Neural progenitor cell (in vitro differentiated cells): ENCODE results near the gene ENOPH1. TPM values are rescaled to one million over a fixed set of nuclear protein-coding genes. Genes with fewer than 3 reads are reported as not detected.
A peak's percentile ranks its signal among the peaks of the same experiment; 100 is the strongest.

Source experiments
- DNase-seq: peaks from one replicate; pipeline ENCODE4 v3.0.0-alpha.2; 2016; ENCODE audit warnings: low spot score
- H2AFZ ChIP-seq: fragments of 200-600 bp; sonication (generic); replicated peaks from 2 replicates; pipeline ENCODE4 v1.6.1; 2016; ENCODE audit warnings: antibody characterized with exemption
- H3F3A ChIP-seq: fragments of 200-600 bp; sonication (generic); 2 replicates; pipeline ENCODE4 v1.6.1; 2016; ENCODE audit warnings: antibody characterized with exemption, low read depth
- H3K27ac ChIP-seq: fragments of 200-600 bp; sonication (generic); 2 replicates; pipeline ENCODE4 v1.5.1; 2016; ENCODE audit warnings: mild to moderate bottlenecking
- H3K27me3 ChIP-seq: fragments of 200-600 bp; sonication (generic); 2 replicates; pipeline ENCODE4 v1.6.1; 2016; ENCODE audit warnings: mild to moderate bottlenecking, moderate library complexity
- H3K36me3 ChIP-seq: fragments of 200-600 bp; sonication (generic); 2 replicates; pipeline ENCODE4 v1.5.1; 2016
- H3K4me1 ChIP-seq: fragments of 200-600 bp; sonication (generic); 2 replicates; pipeline ENCODE4 v1.6.1; 2016; ENCODE audit warnings: mixed run types
- H3K4me2 ChIP-seq: fragments of 200-600 bp; sonication (generic); 2 replicates; pipeline ENCODE4 v1.6.1; 2016
- H3K4me3 ChIP-seq: fragments of 200-600 bp; sonication (generic); 2 replicates; pipeline ENCODE4 v1.5.1; 2016
- H3K79me2 ChIP-seq: fragments of 200-600 bp; sonication (generic); 2 replicates; pipeline ENCODE4 v1.6.1; 2016; ENCODE audit warnings: low read depth
- H3K9ac ChIP-seq: fragments of 200-600 bp; sonication (generic); 2 replicates; pipeline ENCODE4 v1.6.1; 2016
- H3K9me3 ChIP-seq: fragments of 200-600 bp; sonication (generic); 2 replicates; pipeline ENCODE4 v1.5.1; 2016; ENCODE audit warnings: low read depth
- H4K20me1 ChIP-seq: fragments of 200-600 bp; sonication (generic); 2 replicates; pipeline ENCODE4 v1.6.1; 2016; ENCODE audit warnings: low read depth
- H3K27ac Mint-ChIP-seq: 3 replicates; pipeline ENCODE4 v1.8.0; 2021; ENCODE audit warnings: mixed read lengths
- H3K27me3 Mint-ChIP-seq: 2 replicates; pipeline ENCODE4 v1.8.0; 2022; ENCODE audit warnings: low read depth, mild to moderate bottlenecking, inconsistent platforms, moderate library complexity, mixed read lengths; ENCODE audit not compliant: insufficient read depth
- H3K36me3 Mint-ChIP-seq: 3 replicates; pipeline ENCODE4 v1.8.0; 2021; ENCODE audit warnings: mixed read lengths
- H3K4me1 Mint-ChIP-seq: 3 replicates; pipeline ENCODE4 v1.8.0; 2021; ENCODE audit warnings: mixed read lengths
- H3K4me3 Mint-ChIP-seq: 3 replicates; pipeline ENCODE4 v1.8.0; 2021; ENCODE audit warnings: mild to moderate bottlenecking, moderate library complexity, mixed read lengths
- H3K9me3 Mint-ChIP-seq: 3 replicates; pipeline ENCODE4 v1.8.0; 2020; ENCODE audit warnings: mixed read lengths
- EZH2 ChIP-seq: fragments of 200-600 bp; sonication (generic); IDR thresholded peaks from 2 replicates; pipeline ENCODE4 v1.6.1; 2017; ENCODE audit warnings: antibody characterized with exemption, mild to moderate bottlenecking, moderate library complexity
- EZH2phosphoT487 ChIP-seq: fragments of 200-600 bp; sonication (generic); IDR thresholded peaks from 2 replicates; pipeline ENCODE4 v1.6.1; 2017; ENCODE audit warnings: antibody characterized with exemption
- total RNA-seq: library from RNA; depleted of rRNA; stranded (reverse); fragments of >200 nt; gene quantifications from 2 replicates; pipeline ENCODE4 v1.2.3, GENCODE V29; 2015; ENCODE audit warnings: low replicate concordance
- TF ChIP-seq, protein P1 (sequence below): fragments of 200-600 bp; sonication (generic); IDR thresholded peaks from 2 replicates; pipeline ENCODE4 v1.5.1; 2017; ENCODE audit warnings: antibody characterized with exemption, mild to moderate bottlenecking

Gene ENOPH1
- total RNA-seq, 1 donor from 2014 or later, result 64.4 TPM

DNA sequence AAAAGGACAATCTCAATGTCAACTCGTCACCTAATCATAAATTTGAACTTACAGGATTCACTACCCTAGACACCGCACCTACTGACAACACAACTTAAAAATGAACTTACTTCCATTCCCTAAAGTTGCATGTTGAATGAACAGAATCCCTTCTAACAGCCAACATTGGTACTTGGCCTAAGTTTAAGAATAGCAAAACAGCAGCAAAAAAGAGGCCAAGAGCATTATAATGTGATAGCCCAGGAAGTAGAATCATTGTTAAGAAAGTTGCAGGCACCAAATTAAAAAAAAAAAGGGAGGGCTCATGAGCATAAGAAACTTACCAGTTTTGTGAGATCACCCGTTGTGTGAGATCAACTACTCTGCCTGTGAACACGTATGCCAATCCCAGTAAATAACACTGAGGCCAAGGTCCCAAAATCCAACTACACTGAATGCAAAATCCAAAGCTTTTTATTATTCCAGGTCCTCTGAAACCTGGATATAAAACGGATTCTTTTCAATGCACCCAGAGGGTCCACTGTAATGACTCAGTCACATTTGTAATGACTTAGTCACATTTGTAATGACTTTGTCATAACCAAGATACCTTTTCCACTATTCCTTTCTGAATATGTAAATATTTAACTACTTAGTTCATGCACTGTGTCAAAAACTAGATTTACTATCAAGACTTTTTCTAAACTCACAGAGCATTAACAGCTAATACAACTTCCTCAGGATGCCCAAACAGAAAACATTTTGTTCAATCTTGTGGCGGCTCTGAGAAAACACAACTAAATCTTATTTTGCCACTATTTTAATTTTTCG, 6.9 kb upstream of the ENOPH1 start:
- Mint-ChIP-seq H3K9me3 (peaks cover 4% of the 10 kb centered on the region), H3K27me3 (peaks cover 5% of the 10 kb centered on the region), H3K4me3 (no peak overlapping the region), H3K36me3 (peaks cover 56% of the 10 kb centered on the region), H3K4me1 (peaks cover 31% of the 10 kb centered on the region), H3K27ac (no peak overlapping the region)
- TF ChIP-seq EZH2, result no peak
- TF ChIP-seq, protein P1, sequence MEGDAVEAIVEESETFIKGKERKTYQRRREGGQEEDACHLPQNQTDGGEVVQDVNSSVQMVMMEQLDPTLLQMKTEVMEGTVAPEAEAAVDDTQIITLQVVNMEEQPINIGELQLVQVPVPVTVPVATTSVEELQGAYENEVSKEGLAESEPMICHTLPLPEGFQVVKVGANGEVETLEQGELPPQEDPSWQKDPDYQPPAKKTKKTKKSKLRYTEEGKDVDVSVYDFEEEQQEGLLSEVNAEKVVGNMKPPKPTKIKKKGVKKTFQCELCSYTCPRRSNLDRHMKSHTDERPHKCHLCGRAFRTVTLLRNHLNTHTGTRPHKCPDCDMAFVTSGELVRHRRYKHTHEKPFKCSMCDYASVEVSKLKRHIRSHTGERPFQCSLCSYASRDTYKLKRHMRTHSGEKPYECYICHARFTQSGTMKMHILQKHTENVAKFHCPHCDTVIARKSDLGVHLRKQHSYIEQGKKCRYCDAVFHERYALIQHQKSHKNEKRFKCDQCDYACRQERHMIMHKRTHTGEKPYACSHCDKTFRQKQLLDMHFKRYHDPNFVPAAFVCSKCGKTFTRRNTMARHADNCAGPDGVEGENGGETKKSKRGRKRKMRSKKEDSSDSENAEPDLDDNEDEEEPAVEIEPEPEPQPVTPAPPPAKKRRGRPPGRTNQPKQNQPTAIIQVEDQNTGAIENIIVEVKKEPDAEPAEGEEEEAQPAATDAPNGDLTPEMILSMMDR, result no peak
- TF ChIP-seq EZH2phosphoT487, result no peak
- no peak overlapping the region for H2AFZ ChIP-seq
- no peaks in the 10 kb centered on the region for H3K9me3 ChIP-seq
- H3K27me3 ChIP-seq, result no peaks in the 10 kb centered on the region
- H4K20me1 ChIP-seq, result peaks cover 71% of the 10 kb centered on the region
- peaks cover 21% of the 10 kb centered on the region for H3K4me1 ChIP-seq
- no peak overlapping the region for H3K4me3 ChIP-seq
- H3K36me3 ChIP-seq, result peaks cover 36% of the 10 kb centered on the region
- H3K27ac ChIP-seq, result no peak overlapping the region
- DNase-seq, result no peak
- H3F3A ChIP-seq, result peaks cover 84% of the 10 kb centered on the region
- peaks cover 50% of the 10 kb centered on the region for H3K79me2 ChIP-seq
- no peak overlapping the region for H3K9ac ChIP-seq
- H3K4me2 ChIP-seq, result no peak overlapping the region

DNA sequence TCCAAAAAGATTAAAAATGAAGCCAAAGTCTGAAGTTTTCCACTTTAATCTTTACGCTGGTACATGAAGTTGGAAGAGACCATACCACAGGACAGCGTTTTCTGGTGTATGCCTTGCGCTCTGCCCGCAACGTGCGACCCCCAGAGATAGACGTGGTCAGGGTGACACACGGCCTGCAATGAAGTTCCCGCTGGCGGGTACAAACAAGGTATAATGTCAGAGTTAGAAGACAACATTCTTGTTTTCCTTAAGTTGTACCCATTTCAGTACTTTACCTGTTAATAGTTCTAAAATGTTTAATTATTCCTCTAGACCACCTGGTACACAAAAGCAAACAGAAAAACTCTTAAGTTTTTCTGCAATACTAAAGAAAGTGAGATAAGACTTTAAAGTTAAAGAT, 4.9 kb upstream of the ENOPH1 start:
- H3K36me3 ChIP-seq, result peaks cover 36% of the 10 kb centered on the region
- no peak overlapping the region for H3K4me3 ChIP-seq
- H3K4me2 ChIP-seq, result peak overlapping the region; percentile 95

DNA sequence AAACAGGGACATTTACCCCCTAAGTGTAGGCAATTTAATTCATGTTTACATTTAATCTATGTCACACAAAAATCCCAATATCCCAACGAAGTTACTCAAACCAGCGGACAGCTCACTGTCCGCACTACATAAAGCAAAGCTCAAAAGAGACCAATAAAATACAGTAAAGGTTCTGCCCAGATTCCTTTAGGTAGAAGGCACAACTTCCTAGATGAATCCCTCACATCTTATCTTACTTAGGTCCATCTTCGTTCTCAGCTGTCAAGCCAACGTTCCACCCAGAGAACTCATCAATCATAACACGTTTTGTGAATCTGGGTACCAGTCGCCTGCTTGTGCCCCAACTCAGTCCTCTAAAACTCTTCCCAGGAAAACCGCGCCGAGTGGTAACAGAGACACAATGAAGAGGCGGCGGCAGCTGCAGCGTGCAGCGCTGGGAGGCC, 1.8 kb upstream of the ENOPH1 start:
- Histone ChIP-seq H2AFZ (no peak overlapping the region), H3K4me3 (peak overlapping the region; percentile 97), H4K20me1 (peaks cover 80% of the 10 kb centered on the region), H3K9me3 (no peaks in the 10 kb centered on the region), H3K36me3 (peaks cover 36% of the 10 kb centered on the region), H3K27ac (no peak overlapping the region), H3F3A (peaks cover 51% of the 10 kb centered on the region), H3K27me3 (no peaks in the 10 kb centered on the region), H3K9ac (peak overlapping the region; percentile 97), H3K79me2 (peaks cover 96% of the 10 kb centered on the region), H3K4me2 (peak overlapping the region; percentile 95), H3K4me1 (peaks cover 39% of the 10 kb centered on the region)
- peaks cover 2% of the 10 kb centered on the region for H3K9me3 Mint-ChIP-seq
- H3K27ac Mint-ChIP-seq, result peak overlapping the region; percentile 58
- no peak for DNase-seq
- H3K4me1 Mint-ChIP-seq, result peaks cover 50% of the 10 kb centered on the region
- peak overlapping the region; percentile 98 for H3K4me3 Mint-ChIP-seq
- H3K27me3 Mint-ChIP-seq, result peaks cover 11% of the 10 kb centered on the region
- TF ChIP-seq, protein P1, result no peak
- TF ChIP-seq EZH2 (no peak), EZH2phosphoT487 (no peak)
- H3K36me3 Mint-ChIP-seq, result peaks cover 59% of the 10 kb centered on the region

More for the DNA sequence above, 4.9 kb upstream of the ENOPH1 start:
- Histone ChIP-seq H3K4me1 (peaks cover 21% of the 10 kb centered on the region), H4K20me1 (peaks cover 77% of the 10 kb centered on the region), H3F3A (peaks cover 79% of the 10 kb centered on the region), H3K9ac (no peak overlapping the region), H3K27me3 (no peaks in the 10 kb centered on the region), H3K27ac (no peak overlapping the region), H2AFZ (no peak overlapping the region), H3K9me3 (no peaks in the 10 kb centered on the region), H3K79me2 (peaks cover 66% of the 10 kb centered on the region)
- H3K4me1 Mint-ChIP-seq, result peaks cover 33% of the 10 kb centered on the region
- H3K27ac Mint-ChIP-seq, result no peak overlapping the region
- no peak for DNase-seq
- peaks cover 5% of the 10 kb centered on the region for H3K27me3 Mint-ChIP-seq
- H3K4me3 Mint-ChIP-seq, result peak overlapping the region; percentile 33
- TF ChIP-seq EZH2 (no peak), EZH2phosphoT487 (no peak)
- TF ChIP-seq, protein P1, result no peak
- peaks cover 2% of the 10 kb centered on the region for H3K9me3 Mint-ChIP-seq
- H3K36me3 Mint-ChIP-seq, result peaks cover 62% of the 10 kb centered on the region
